Liver (tissue), 9 donors: ENCODE measurements around the gene ZBP1. TPM values are rescaled to one million over a fixed set of nuclear protein-coding genes. Genes with fewer than 3 reads are reported as not detected.

Experiments used
- DNase-seq: peaks from one replicate; pipeline ENCODE4 v3.0.0-alpha.2; 2017; ENCODE audit warnings: low spot score
- H3K27ac ChIP-seq, 2 donors: one replicate each; pipeline ENCODE4 v1.7.0; 2013; ENCODE audit warnings: inconsistent platforms in 2 of 2, low read length in 2 of 2, control low read depth in 1 of 2, low read depth in 1 of 2, mild to moderate bottlenecking in 1 of 2
- H3K27me3 ChIP-seq, 4 donors: one replicate each; pipeline versions ENCODE4 v1.6.1 to v1.7.0; 2013; ENCODE audit warnings: low read length in 3 of 4, inconsistent platforms in 1 of 4, mild to moderate bottlenecking in 1 of 4, moderate library complexity in 1 of 4; ENCODE audit not compliant: control insufficient read depth in 4 of 4, insufficient read depth in 4 of 4
- H3K36me3 ChIP-seq, 4 donors: one replicate each; pipeline versions ENCODE4 v1.6.1 to v1.7.0; 2013; ENCODE audit warnings: low read length in 3 of 4, mild to moderate bottlenecking in 3 of 4, low read depth in 1 of 4, moderate library complexity in 1 of 4; ENCODE audit not compliant: control insufficient read depth in 4 of 4, insufficient read depth in 3 of 4
- H3K4me1 ChIP-seq, 4 donors: one replicate each; pipeline versions ENCODE4 v1.6.1 to v1.7.0; 2013; ENCODE audit warnings: low read length in 3 of 4, mild to moderate bottlenecking in 3 of 4, moderate library complexity in 1 of 4; ENCODE audit not compliant: control insufficient read depth in 4 of 4, insufficient read depth in 4 of 4
- H3K4me3 ChIP-seq, 3 donors: one replicate each; pipeline versions ENCODE4 v1.6.1 to v1.7.0; 2013; ENCODE audit warnings: low read length in 3 of 3, control low read depth in 1 of 3, low read depth in 1 of 3, mild to moderate bottlenecking in 1 of 3
- H3K9ac ChIP-seq, 2 donors: one replicate each; pipeline ENCODE4 v1.7.0; 2013; ENCODE audit warnings: low read length in 2 of 2, mild to moderate bottlenecking in 2 of 2, moderate library complexity in 2 of 2, control low read depth in 1 of 2, low read depth in 1 of 2
- H3K9me3 ChIP-seq, 4 donors: one replicate each; pipeline versions ENCODE4 v1.6.1 to v1.7.0; 2013; ENCODE audit warnings: low read length in 3 of 4; ENCODE audit not compliant: control insufficient read depth in 4 of 4
- ATF3 ChIP-seq: IDR thresholded peaks from 2 replicates; pipeline ENCODE4 v1.6.1; 2016; ENCODE audit warnings: antibody characterized with exemption
- CTCF ChIP-seq: fragments of 150-350 bp; IDR thresholded peaks from 2 replicates; pipeline ENCODE4 v1.5.1; 2017; ENCODE audit warnings: improper control_type of control experiment, low read depth, low read length; ENCODE audit not compliant: missing input control
- EGR1 ChIP-seq, 2 donors: IDR thresholded peaks; 2 replicates each; pipeline ENCODE4 v1.6.1; 2016 to 2018; ENCODE audit warnings: antibody characterized with exemption in 2 of 2, low read depth in 2 of 2
- FOXA1 ChIP-seq: IDR thresholded peaks from 2 replicates; pipeline ENCODE4 v1.6.1; 2016; ENCODE audit warnings: antibody characterized with exemption
- FOXA2 ChIP-seq: IDR thresholded peaks from 2 replicates; pipeline ENCODE4 v1.6.1; 2016; ENCODE audit warnings: antibody characterized with exemption
- GABPA ChIP-seq, 2 donors: IDR thresholded peaks in 1 of 2; conservative IDR thresholded peaks in 1 of 2; 2 replicates each; pipeline ENCODE4 v1.6.1; 2016; ENCODE audit warnings: antibody characterized with exemption in 2 of 2, mild to moderate bottlenecking in 1 of 2, moderate library complexity in 1 of 2
- HNF4A ChIP-seq, 2 donors: conservative IDR thresholded peaks; 2 replicates each; pipeline ENCODE4 v1.6.1; 2016; ENCODE audit warnings: antibody characterized with exemption in 2 of 2, mild to moderate bottlenecking in 2 of 2
- HNF4G ChIP-seq: IDR thresholded peaks from 2 replicates; pipeline ENCODE4 v1.6.1; 2016; ENCODE audit warnings: antibody characterized with exemption
- JUND ChIP-seq, 2 donors: IDR thresholded peaks; 2 replicates each; pipeline ENCODE4 v1.6.1; 2016; ENCODE audit warnings: antibody characterized with exemption in 2 of 2
- MAX ChIP-seq: IDR thresholded peaks from 2 replicates; pipeline ENCODE4 v1.6.1; 2016; ENCODE audit warnings: antibody characterized with exemption
- NR2F2 ChIP-seq: IDR thresholded peaks from 2 replicates; pipeline ENCODE4 v1.6.1; 2016; ENCODE audit warnings: antibody characterized with exemption
- RAD21 ChIP-seq, 2 donors: IDR thresholded peaks; 2 replicates each; pipeline ENCODE4 v1.6.1; 2016; ENCODE audit warnings: antibody characterized with exemption in 2 of 2, mild to moderate bottlenecking in 2 of 2
- REST ChIP-seq: IDR thresholded peaks from 2 replicates; pipeline ENCODE4 v1.6.1; 2016; ENCODE audit warnings: antibody characterized with exemption, mild to moderate bottlenecking
- RXRA ChIP-seq, 2 donors: IDR thresholded peaks; 2 replicates each; pipeline ENCODE4 v1.6.1; 2017 to 2018; ENCODE audit warnings: antibody characterized with exemption in 2 of 2, mild to moderate bottlenecking in 1 of 2
- SP1 ChIP-seq: IDR thresholded peaks from 2 replicates; pipeline ENCODE4 v1.6.1; 2018; ENCODE audit warnings: antibody characterized with exemption, mild to moderate bottlenecking
- TAF1 ChIP-seq: conservative IDR thresholded peaks from 2 replicates; pipeline ENCODE4 v1.6.1; 2016; ENCODE audit warnings: antibody characterized with exemption, mild to moderate bottlenecking
- YY1 ChIP-seq: IDR thresholded peaks from 2 replicates; pipeline ENCODE4 v1.6.1; 2016; ENCODE audit warnings: antibody characterized with exemption, mild to moderate bottlenecking
- ZBTB33 ChIP-seq: IDR thresholded peaks from 2 replicates; pipeline ENCODE4 v1.6.1; 2016; ENCODE audit warnings: antibody characterized with exemption
- WGBS: extraction: QIAGEN DNeasy Blood & Tissue Kit; methylation state at CpG from one replicate; pipeline ENCODE4 v1.1.7; 2013; 5-methylcytosine and 5-hydroxymethylcytosine counted together
- polyA plus RNA-seq, 2 donors: library from polyadenylated mRNA; stranded (reverse) in 1 of 2; unstranded in 1 of 2; fragments of 200-250 nt in 1 of 2; fragments of >200 nt in 1 of 2; fragmentation: Nextera tagmentation in 1 of 2; extraction: Ambion mirVana in 1 of 2; gene quantifications; one replicate each; pipeline versions ENCODE4 v1.2.1 to v1.2.3, GENCODE V29; 2013 to 2015
- total RNA-seq, 2 donors: library from RNA; depleted of rRNA; stranded (reverse); fragments of >200 nt; gene quantifications; one replicate each; pipeline ENCODE4 v1.2.3, GENCODE V29; 2014
- donor health status: healthy.
- donor health status: healthy.
- donor health status: healthy.
- donor health status: healthy.
- donor health status: healthy.

ZBP1 gene
- total and polyA plus RNA-seq, 4 donors = 0.06 to 0.42 (median 0.13) TPM

GRCh38 chr20:57654363-57654997 lies 34.3 kb upstream of the ZBP1 start (continued):
- TF ChIP-seq MAX (no peak), NR2F2 (no peak), FOXA1 (no peak), EGR1 (IDR thresholded peaks at IDR 0.05; ENCODE audit: low read depth in 2 of 2) (no peak), HNF4A (conservative IDR thresholded peaks at IDR 0.05) (no peak), GABPA (IDR thresholded peaks at IDR 0.05 in 1 of 2, conservative IDR thresholded peaks at IDR 0.05 in 1 of 2) (no peak), JUND (IDR thresholded peaks at IDR 0.05) (no peak), ZBTB33 (no peak)

- TF ChIP-seq JUND (IDR thresholded peaks at IDR 0.05) (no peak), ZBTB33 (no peak), HNF4A (conservative IDR thresholded peaks at IDR 0.05) (no peak), CTCF (no peak), TAF1 (no peak), EGR1 (IDR thresholded peaks at IDR 0.05; ENCODE audit: low read depth in 2 of 2) (no peak), ATF3 (no peak), REST (no peak), YY1 (no peak), NR2F2 (no peak), FOXA2 (no peak), HNF4G (no peak), RAD21 (IDR thresholded peaks at IDR 0.05) (no peak), RXRA (IDR thresholded peaks at IDR 0.05) (no peak), SP1 (no peak)
- H3K4me1 ChIP-seq = no peaks in the 10 kb centered on the region
- DNase-seq = peak; percentile 28
- 60% methylated on average over 5 of the region's 5 CpGs for WGBS
- no peak overlapping the region for H3K9ac ChIP-seq
- no peak overlapping the region for H3K4me3 ChIP-seq
- no peaks in the 10 kb centered on the region for H3K9me3 ChIP-seq
- no peak overlapping the region for H3K27ac ChIP-seq
- peaks cover 0 to 5% (median 0%) of the 10 kb centered on the region in 4 donors for H3K27me3 ChIP-seq
- no peaks in the 10 kb centered on the region for H3K36me3 ChIP-seq
Measured at GRCh38 chr20:57653910-57654309, 33.7 kb upstream of the ZBP1 start.
